ENCODE results near the gene CYSRT1. TPM values are rescaled to one million over a fixed set of nuclear protein-coding genes. Genes with fewer than 3 reads are reported as not detected.

Gene CYSRT1, protein sequence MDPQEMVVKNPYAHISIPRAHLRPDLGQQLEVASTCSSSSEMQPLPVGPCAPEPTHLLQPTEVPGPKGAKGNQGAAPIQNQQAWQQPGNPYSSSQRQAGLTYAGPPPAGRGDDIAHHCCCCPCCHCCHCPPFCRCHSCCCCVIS
- under 1 TPM in 1 of 4 donors, not detected in 3; 0.17 TPM for total RNA-seq
- polyA plus RNA-seq: 0.32 TPM
- long read RNA-seq, donor 1: 0 reads
- long read RNA-seq, donor 2: 0 reads
- long read RNA-seq, donor 3: 0 reads
- long read RNA-seq, donor 4: 0 reads

DNA sequence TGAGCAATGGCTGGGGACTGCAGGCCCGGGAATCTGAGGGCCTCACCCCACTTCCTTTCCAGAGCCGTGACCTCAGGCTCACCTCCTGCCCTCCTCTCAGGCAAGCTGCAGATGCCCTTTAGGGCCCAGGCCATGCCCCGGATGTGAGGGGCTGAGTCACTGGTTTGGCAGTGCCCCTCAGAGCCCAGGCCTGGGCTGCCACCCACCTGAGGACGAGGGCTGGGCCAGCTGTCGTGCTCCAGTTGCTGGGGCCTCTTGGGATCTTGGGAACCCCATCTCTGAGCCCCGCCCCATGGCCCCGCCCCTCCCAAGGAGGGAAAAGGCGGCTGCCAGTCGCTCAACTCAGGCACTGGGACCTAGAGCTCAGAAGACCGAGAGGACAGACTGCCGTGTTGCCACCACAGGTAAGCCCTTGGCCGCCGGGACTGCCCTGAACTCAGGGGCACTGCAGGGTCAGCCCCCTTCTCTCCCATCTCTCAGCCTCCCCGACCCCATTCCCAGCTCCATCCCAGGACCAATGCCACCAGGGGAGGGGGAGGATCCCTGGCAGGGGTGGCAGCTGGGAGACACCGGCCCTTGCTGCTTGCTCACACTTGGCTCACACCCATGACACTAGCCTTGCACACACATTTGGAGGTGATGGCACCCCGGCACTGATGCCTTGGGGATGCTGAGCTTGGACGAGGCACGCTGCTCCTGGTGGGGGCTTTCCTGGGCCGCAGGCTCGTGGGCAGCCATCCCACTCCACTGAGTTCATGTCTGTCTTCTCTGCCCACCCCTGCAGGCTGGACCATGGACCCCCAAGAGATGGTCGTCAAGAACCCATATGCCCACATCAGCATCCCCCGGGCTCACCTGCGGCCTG is at the start of gene CYSRT1:
CYSRT1 (plus strand) TSS at position 345 of the 865 bp plus-strand sequence; CDS start at position 793, 448 bp downstream.
- H3K9me3 ChIP-seq (ENCODE audit: control insufficient read depth, low read length): no peaks in the 10 kb centered on the region
- ATAC-seq: no peak
- intact Hi-C loops (cut with DNase I): loop anchor here in 3 of 4 donors (5.0 kb wide), 1 partner anchor 103 kb away; no protein-coding TSS in a partner anchor
- DNase-seq: peak in 2 of 3 donors; percentile 30 to 66
- peak within 1 kb of the TSS; percentile 61 for H3K4me3 ChIP-seq (ENCODE audit: low read length)
- H3K27me3 ChIP-seq (ENCODE audit: control insufficient read depth, insufficient read depth): no peaks in the 10 kb centered on the region
- no peak within 1 kb of the TSS for H3K27ac ChIP-seq (ENCODE audit: low read length)
- H3K4me1 ChIP-seq (ENCODE audit: control insufficient read depth, insufficient read depth, low read length): peaks cover 5% of the 10 kb centered on the region
- 55% methylated on average over 23 of the region's 23 CpGs for WGBS

DNA sequence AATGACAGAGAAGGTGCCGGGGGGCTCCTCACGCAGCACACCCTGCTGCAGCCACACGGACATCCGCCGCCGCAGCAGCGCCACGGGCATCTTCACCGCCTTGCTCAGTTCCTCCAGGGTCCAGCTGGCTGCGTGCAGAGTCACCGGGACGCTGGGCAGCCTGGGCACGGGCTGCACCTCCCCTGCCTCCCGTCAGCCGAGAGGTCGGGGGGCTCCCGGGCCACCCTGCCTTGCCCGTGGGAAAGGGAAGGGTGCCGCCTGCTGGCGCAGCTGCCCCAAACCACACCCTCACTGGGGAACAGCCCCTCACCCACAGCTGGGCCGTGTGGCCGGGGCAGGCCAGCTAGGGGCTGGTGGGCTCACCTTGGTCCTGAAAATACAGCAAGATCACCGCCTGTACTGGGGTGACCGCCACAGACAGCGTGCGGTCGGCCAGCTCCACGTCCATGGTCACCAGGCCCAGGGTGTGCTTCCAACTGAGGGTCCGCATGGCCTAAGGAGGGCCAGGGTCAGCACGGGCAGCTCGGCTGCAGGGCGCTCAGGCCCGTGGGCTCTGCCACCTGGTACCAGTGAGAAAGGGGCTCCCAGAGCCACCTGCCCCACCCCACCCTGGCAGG is 49.5 kb upstream of the CYSRT1 start:
- H3K27me3 ChIP-seq (ENCODE audit: control insufficient read depth, insufficient read depth): no peaks in the 10 kb centered on the region
- H3K27ac ChIP-seq (ENCODE audit: low read length): no peak overlapping the region
- no peaks in the 10 kb centered on the region for H3K4me1 ChIP-seq (ENCODE audit: control insufficient read depth, insufficient read depth, low read length)
- no peaks in the 10 kb centered on the region for H3K9me3 ChIP-seq (ENCODE audit: control insufficient read depth, low read length)
- no peak overlapping the region for H3K4me3 ChIP-seq (ENCODE audit: low read length)
- ATAC-seq: peak; percentile 4 to 7
- DNase-seq: no peak
- WGBS: 37% methylated on average over 33 of the region's 33 CpGs
- intact Hi-C loops (cut with DNase I): no loop called here

DNA sequence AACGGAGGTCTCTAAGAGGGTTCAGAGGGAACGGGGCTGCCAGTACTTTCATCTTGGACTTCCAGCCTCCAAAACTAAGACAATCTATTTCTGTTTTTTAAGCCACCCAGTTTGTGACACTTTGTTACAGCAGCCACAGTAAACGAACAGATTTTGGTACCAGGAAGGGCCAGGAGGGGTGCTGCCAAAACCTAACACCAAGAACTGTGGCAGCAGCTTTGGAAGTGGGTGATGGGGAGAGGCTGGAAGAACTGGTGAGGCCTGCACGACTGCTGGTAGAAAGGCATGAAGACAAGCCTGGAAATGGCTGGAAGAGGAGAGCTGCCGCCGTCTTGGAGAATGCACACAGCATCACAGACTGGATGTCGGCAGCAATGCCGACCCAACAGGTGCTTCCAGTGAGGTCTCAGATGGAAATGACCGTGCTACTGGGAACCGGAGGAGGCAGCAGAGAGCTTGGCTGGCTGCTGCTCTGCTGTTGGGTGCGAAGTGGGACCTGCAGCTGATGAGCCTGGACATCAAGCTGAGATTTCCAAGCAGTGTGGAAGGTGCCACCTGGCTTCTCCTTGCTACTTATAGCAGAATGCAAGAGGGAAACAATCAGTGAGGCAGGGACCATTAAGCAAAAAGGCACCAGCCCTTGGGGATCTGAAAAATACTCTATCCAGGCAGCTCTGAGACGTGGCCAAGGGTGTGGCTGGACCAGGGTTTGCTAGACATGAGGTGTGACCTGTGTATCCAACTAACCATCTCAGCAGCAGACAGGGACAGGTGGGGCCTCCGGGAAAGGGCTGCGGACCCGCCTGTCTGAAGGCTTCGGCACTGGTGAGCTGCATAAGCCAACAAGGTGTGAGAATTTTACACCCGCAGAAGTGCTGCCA is 48.4 kb upstream of the CYSRT1 start:
- ATAC-seq: no peak

DNA sequence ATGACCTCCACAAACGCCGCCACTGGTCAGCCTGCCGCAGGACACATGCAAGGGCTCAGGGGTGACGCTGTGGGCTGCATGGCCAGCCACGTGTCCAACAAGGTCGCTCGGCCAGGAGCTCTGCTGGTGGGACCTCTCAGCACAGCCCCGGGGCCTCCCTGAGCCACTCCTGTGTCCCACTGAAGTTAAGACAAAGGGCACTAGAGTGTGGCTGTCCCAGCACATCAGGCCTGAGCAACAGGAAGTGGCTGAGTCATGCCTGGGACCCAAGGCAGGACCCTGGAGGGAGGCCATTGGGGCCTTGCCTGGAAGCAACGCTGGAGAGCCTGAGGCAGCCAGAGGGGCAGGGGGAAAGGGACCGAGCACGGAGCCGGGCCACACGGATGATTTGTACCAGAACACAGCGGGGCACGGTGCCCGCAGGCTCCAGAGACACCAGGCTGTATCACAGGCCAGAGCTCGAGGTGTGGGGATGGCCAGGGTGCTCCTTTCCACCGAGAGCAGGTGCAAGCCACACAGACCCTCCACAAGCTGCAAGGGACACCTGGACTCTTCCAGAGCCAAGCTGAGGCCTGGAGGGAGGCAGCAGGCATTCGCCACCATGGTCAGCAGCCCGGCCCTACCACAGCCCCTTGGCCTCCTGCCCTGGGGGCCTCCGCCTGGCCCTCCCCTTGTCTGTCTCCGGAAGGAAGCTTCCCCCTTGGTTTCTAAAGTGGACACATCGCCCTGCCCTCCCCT is 46.6 kb upstream of the CYSRT1 start:
- 76% methylated on average over 23 of the region's 23 CpGs for WGBS
- intact Hi-C loops (cut with DNase I): no loop called here

More for the DNA sequence above, 48.4 kb upstream of the CYSRT1 start:
- no peaks in the 10 kb centered on the region for H3K9me3 ChIP-seq (ENCODE audit: control insufficient read depth, low read length)
- H3K27ac ChIP-seq (ENCODE audit: low read length): no peak overlapping the region
- H3K4me3 ChIP-seq (ENCODE audit: low read length): no peak overlapping the region
- 57% methylated on average over 17 of the region's 17 CpGs for WGBS
- intact Hi-C loops (cut with DNase I): no loop called here
- DNase-seq: no peak
- H3K27me3 ChIP-seq (ENCODE audit: control insufficient read depth, insufficient read depth): no peaks in the 10 kb centered on the region
- H3K4me1 ChIP-seq (ENCODE audit: control insufficient read depth, insufficient read depth, low read length): no peaks in the 10 kb centered on the region

DNA sequence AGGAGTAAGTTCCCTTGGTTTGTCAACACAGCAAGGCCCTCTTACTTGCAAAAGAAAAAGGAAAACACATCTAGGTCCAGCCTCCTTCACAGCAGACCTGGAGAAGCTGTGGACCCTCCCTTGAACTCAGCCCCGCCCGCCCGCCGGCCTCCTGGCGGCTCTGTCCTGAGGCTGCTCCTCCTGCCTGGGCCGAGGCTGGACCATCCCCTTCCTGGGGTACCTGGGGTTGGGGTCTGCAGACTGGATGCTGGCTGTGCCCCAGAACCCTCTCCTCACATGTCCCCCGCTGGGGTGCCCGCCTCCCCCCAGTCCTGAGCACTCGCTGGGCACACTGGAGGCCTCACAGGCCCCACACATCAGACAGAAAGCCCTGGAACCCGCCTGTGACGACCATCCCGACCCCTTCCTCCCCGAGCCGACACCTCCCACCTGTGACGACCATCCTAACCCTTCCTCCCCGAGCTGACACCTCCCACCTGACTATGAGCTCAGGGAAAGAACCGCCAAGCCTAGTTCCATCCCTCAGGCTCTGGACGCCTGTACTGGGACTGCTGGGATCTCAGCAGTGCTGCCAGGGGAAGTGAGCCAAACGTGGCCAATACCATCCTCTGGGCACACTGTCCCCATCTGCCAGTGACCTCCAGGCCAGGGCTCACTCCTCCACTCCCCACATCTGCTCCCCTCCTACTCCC is 45.9 kb upstream of the CYSRT1 start:
- H3K27me3 ChIP-seq (ENCODE audit: control insufficient read depth, insufficient read depth): no peaks in the 10 kb centered on the region
- 90% methylated on average over 19 of the region's 19 CpGs for WGBS
- intact Hi-C loops (cut with DNase I): no loop called here

More for the DNA sequence above, 46.6 kb upstream of the CYSRT1 start:
- ATAC-seq: no peak
- no peaks in the 10 kb centered on the region for H3K27me3 ChIP-seq (ENCODE audit: control insufficient read depth, insufficient read depth)
- H3K4me3 ChIP-seq (ENCODE audit: low read length): no peak overlapping the region
- DNase-seq: no peak
- H3K9me3 ChIP-seq (ENCODE audit: control insufficient read depth, low read length): no peaks in the 10 kb centered on the region
- no peaks in the 10 kb centered on the region for H3K4me1 ChIP-seq (ENCODE audit: control insufficient read depth, insufficient read depth, low read length)
- H3K27ac ChIP-seq (ENCODE audit: low read length): no peak overlapping the region

DNA sequence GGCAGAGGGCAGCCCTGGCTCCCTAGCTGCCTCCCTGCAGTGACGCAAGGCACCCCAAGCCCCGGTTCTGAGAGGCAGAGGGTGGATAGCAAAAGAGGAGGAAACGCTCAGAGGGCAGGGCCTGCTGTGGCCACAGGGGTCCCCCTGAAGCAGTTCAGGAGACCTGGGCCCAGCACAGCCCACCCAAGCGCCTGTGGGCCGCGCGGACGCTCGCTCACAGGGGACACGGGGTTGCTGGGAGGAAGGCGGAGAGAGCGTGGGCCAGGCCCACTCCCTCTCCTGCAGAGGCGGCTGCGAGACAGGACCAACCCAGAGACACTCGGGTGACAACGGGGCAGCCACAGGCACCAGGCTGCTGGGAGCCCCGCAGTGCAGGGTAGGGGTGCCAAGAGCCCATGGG is 45.2 kb upstream of the CYSRT1 start:
- no peaks in the 10 kb centered on the region for H3K9me3 ChIP-seq (ENCODE audit: control insufficient read depth, low read length)
- H3K27me3 ChIP-seq (ENCODE audit: control insufficient read depth, insufficient read depth): no peaks in the 10 kb centered on the region
- 91% methylated on average over 17 of the region's 17 CpGs for WGBS
- intact Hi-C loops (cut with DNase I): no loop called here
- no peak overlapping the region for H3K27ac ChIP-seq (ENCODE audit: low read length)
- H3K4me3 ChIP-seq (ENCODE audit: low read length): no peak overlapping the region
- ATAC-seq (no peak), DNase-seq (no peak)
- no peaks in the 10 kb centered on the region for H3K4me1 ChIP-seq (ENCODE audit: control insufficient read depth, insufficient read depth, low read length)

More for the DNA sequence above, 45.9 kb upstream of the CYSRT1 start:
- DNase-seq: no peak
- Histone ChIP-seq H3K27ac (ENCODE audit: low read length) (no peak overlapping the region), H3K4me3 (ENCODE audit: low read length) (no peak overlapping the region), H3K4me1 (ENCODE audit: control insufficient read depth, insufficient read depth, low read length) (no peaks in the 10 kb centered on the region), H3K9me3 (ENCODE audit: control insufficient read depth, low read length) (no peaks in the 10 kb centered on the region)
- no peak for ATAC-seq

DNA sequence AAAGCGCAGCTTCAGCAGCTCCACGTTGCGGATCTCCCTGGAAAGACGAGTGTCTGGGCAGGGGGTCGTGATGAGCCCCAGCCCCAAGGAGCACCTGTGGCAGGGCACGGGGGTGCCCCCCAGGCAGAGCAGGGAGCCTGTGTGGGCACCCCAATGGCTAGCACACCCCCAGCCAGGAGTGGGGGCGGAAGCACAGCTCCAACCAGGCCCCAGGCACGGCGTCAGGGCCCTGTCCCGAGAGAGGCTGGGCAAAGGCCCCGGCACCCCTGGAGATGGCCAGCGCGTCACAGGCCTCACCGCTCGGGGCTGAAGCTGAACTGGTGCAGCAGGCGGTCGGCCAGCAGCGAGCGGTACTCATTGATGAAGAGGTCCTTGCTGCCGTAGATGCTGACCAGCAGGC is 44.5 kb upstream of the CYSRT1 start:
- Histone ChIP-seq H3K27me3 (ENCODE audit: control insufficient read depth, insufficient read depth) (no peaks in the 10 kb centered on the region), H3K9me3 (ENCODE audit: control insufficient read depth, low read length) (no peaks in the 10 kb centered on the region), H3K27ac (ENCODE audit: low read length) (no peak overlapping the region), H3K4me1 (ENCODE audit: control insufficient read depth, insufficient read depth, low read length) (no peaks in the 10 kb centered on the region), H3K4me3 (ENCODE audit: low read length) (no peak overlapping the region)
- 94% methylated on average over 20 of the region's 20 CpGs for WGBS
- ATAC-seq: no peak
- DNase-seq: no peak
- intact Hi-C loops (cut with DNase I): no loop called here

DNA sequence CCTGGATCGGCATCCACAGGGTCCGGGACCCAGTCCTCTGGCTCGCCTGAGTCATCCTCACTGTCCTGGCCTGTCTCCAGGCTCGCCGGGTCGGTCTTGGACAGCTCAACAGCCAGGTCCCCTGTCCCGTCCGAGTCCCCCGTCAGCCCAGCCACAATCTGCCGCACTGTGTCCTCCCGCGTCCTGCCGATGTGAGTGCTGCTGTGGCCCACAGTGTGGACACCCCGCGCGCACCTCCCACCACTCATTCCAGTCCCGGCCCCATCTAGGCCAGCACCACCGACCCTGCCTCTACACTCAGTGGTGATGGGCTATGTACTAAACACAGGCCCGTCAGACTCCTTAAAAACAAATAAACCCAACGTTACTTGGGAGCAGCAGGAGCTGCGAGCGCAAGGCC is 43.3 kb upstream of the CYSRT1 start:
- intact Hi-C loops (cut with DNase I): no loop called here
- no peak overlapping the region for H3K4me3 ChIP-seq (ENCODE audit: low read length)
- DNase-seq (no peak), ATAC-seq (no peak)
- no peaks in the 10 kb centered on the region for H3K27me3 ChIP-seq (ENCODE audit: control insufficient read depth, insufficient read depth)
- H3K9me3 ChIP-seq (ENCODE audit: control insufficient read depth, low read length): no peaks in the 10 kb centered on the region
- 92% methylated on average over 22 of the region's 22 CpGs for WGBS
- no peak overlapping the region for H3K27ac ChIP-seq (ENCODE audit: low read length)
- peaks cover 2% of the 10 kb centered on the region for H3K4me1 ChIP-seq (ENCODE audit: control insufficient read depth, insufficient read depth, low read length)

DNA sequence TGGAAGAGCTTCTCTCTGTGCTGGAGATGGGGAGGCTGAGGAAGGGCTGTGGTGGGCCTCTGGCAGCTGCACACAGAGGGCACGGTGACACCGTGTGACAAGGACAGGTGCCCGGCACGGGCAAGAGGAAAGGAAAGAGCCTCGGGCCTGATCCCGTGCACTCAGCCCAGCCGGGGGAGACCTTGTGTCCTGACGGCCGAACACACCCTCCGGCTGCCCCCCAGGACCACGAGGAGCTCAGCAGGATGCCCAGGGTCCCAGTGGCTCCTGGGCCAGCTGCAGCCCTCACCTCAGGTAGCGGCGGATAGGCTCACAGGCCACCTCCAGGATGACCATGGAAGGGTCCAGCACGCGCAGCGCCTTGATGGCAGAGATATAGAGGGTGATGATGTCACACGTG is 42.1 kb upstream of the CYSRT1 start:
- no peaks in the 10 kb centered on the region for H3K27me3 ChIP-seq (ENCODE audit: control insufficient read depth, insufficient read depth)
- WGBS: 88% methylated on average over 17 of the region's 17 CpGs
- no peak for DNase-seq
- H3K9me3 ChIP-seq (ENCODE audit: control insufficient read depth, low read length): no peaks in the 10 kb centered on the region
- intact Hi-C loops (cut with DNase I): no loop called here
- no peak overlapping the region for H3K4me3 ChIP-seq (ENCODE audit: low read length)
- peaks cover 9% of the 10 kb centered on the region for H3K4me1 ChIP-seq (ENCODE audit: control insufficient read depth, insufficient read depth, low read length)
- no peak overlapping the region for H3K27ac ChIP-seq (ENCODE audit: low read length)
- ATAC-seq: no peak

All from right cardiac atrium (tissue), 5 donors.